B cell (primary cell): ENCODE data around the gene PLXDC1. TPM values are rescaled to one million over a fixed set of nuclear protein-coding genes. Genes with fewer than 3 reads are reported as not detected.

Experiments
- ATAC-seq: fragments of 200-7000 bp; cut with Tn5 transposase; one replicate; pipeline ENCODE4 v1.10.0; 2021; ENCODE audit warnings: low read depth, mild to moderate bottlenecking, moderate number of reproducible peaks, moderate library complexity
- CTCF ChIA-PET: fragments of 350-600 bp; sonication (Branson Sonifier 250); formaldehyde crosslinking; loops from one replicate; lab custom pipeline; 2021; ENCODE audit warnings: antibody characterized with exemption, inconsistent platforms; lab: Charles Lee
- POLR2A ChIA-PET: fragments of 350-600 bp; sonication (Branson Sonifier 250); formaldehyde crosslinking; loops from one replicate; lab custom pipeline; 2021; ENCODE audit warnings: antibody characterized with exemption; lab: Charles Lee
- DNase-seq: peaks from one replicate; pipeline ENCODE4 v3.0.0; 2013
- H2AFZ ChIP-seq: 2 replicates; pipeline ENCODE4 v1.6.1; 2012; ENCODE audit warnings: mild to moderate bottlenecking, low read depth, low read length; ENCODE audit not compliant: insufficient read depth, poor library complexity, severe bottlenecking
- H3K27ac ChIP-seq, 2 donors: 1 replicate in 1 of 2; 2 replicates in 1 of 2; pipeline ENCODE4 v1.5.1; 2012 to 2013; ENCODE audit warnings: low read length in 2 of 2, mild to moderate bottlenecking in 2 of 2, moderate library complexity in 1 of 2
- H3K27me3 ChIP-seq, 4 experiments: fragments of 200-600 bp in 1 of 4; sonication (generic) in 1 of 4; replicated peaks in 1 of 4; 1 replicate in 2 of 4; 2 replicates in 2 of 4; pipeline versions ENCODE4 v1.6.1 to v1.7.0; 2013 to 2016; ENCODE audit warnings: low read length in 3 of 4, mild to moderate bottlenecking in 2 of 4, mixed read lengths in 1 of 4, moderate library complexity in 1 of 4; ENCODE audit not compliant: insufficient read depth in 4 of 4, control insufficient read depth in 3 of 4; ENCODE audit errors: control extremely low read depth in 1 of 4
- H3K36me3 ChIP-seq, 2 experiments: replicated peaks in 1 of 2; 1 replicate in 1 of 2; 2 replicates in 1 of 2; pipeline versions ENCODE4 v1.6.1 to v1.7.1; 2013; ENCODE audit warnings: low read length in 1 of 2; ENCODE audit not compliant: insufficient read depth in 2 of 2, control insufficient read depth in 1 of 2; ENCODE audit errors: control extremely low read depth in 1 of 2, extremely low read depth in 1 of 2
- H3K4me1 ChIP-seq, 2 donors: fragments of 200-600 bp in 1 of 2; sonication (generic) in 1 of 2; 1 replicate in 1 of 2; 2 replicates in 1 of 2; pipeline versions ENCODE4 v1.5.1 to v1.6.1; 2013 to 2017; ENCODE audit warnings: low read length in 2 of 2; ENCODE audit not compliant: control insufficient read depth in 2 of 2, insufficient read depth in 2 of 2
- H3K4me2 ChIP-seq: replicated peaks from 2 replicates; pipeline ENCODE3; 2012; ENCODE audit warnings: mild to moderate bottlenecking, low read depth, low read length; ENCODE audit not compliant: poor library complexity, severe bottlenecking
- H3K4me3 ChIP-seq, 5 experiments: fragments of 200-600 bp in 1 of 5; sonication (generic) in 1 of 5; 1 replicate in 3 of 5; 2 replicates in 2 of 5; pipeline versions ENCODE4 v1.5.1 to v1.7.0; 2011 to 2016; ENCODE audit warnings: low read length in 4 of 5, mild to moderate bottlenecking in 4 of 5, low read depth in 2 of 5, control low read depth in 1 of 5, moderate library complexity in 1 of 5; ENCODE audit not compliant: insufficient read depth in 1 of 5; ENCODE audit errors: control extremely low read depth in 1 of 5, extremely low read depth in 1 of 5
- H3K79me2 ChIP-seq: fragments of 200-600 bp; sonication (generic); one replicate; pipeline ENCODE4 v1.6.0; 2016; ENCODE audit warnings: low read length; ENCODE audit not compliant: control insufficient read depth, insufficient read depth
- H3K9ac ChIP-seq: fragments of 200-600 bp; sonication (generic); 2 replicates; pipeline ENCODE4 v1.6.1; 2017; ENCODE audit warnings: mild to moderate bottlenecking, low read length, moderate library complexity
- H3K9me3 ChIP-seq, 3 donors: one replicate each; pipeline versions ENCODE4 v1.6.1 to v1.7.1; 2013; ENCODE audit warnings: low read length in 2 of 3; ENCODE audit not compliant: control insufficient read depth in 2 of 3, insufficient read depth in 1 of 3; ENCODE audit errors: control extremely low read depth in 1 of 3
- H4K20me1 ChIP-seq: 2 replicates; pipeline ENCODE4 v1.6.0; 2012; ENCODE audit warnings: mild to moderate bottlenecking, low read length; ENCODE audit not compliant: insufficient read depth, control insufficient read depth, poor library complexity, severe bottlenecking
- H3K27ac Mint-ChIP-seq: one replicate; pipeline ENCODE4 v1.8.0; 2021; ENCODE audit warnings: mixed read lengths
- H3K27me3 Mint-ChIP-seq: one replicate; pipeline ENCODE4 v1.8.0; 2021; ENCODE audit warnings: mixed read lengths
- H3K4me1 Mint-ChIP-seq: one replicate; pipeline ENCODE4 v1.8.0; 2021; ENCODE audit warnings: mixed read lengths
- H3K4me3 Mint-ChIP-seq: one replicate; pipeline ENCODE4 v1.8.0; 2021; ENCODE audit warnings: mixed read lengths
- H3K9me3 Mint-ChIP-seq: one replicate; pipeline ENCODE4 v1.8.0; 2022; ENCODE audit warnings: mixed read lengths; ENCODE audit not compliant: insufficient read depth
- CTCF ChIP-seq: fragments of 200-600 bp; IDR thresholded peaks from one replicate; pipeline ENCODE4 v1.8.0; 2022; ENCODE audit warnings: antibody characterized with exemption, mild to moderate bottlenecking
- EZH2 ChIP-seq: IDR thresholded peaks from 2 replicates; pipeline ENCODE4 v1.6.1; 2012; ENCODE audit warnings: borderline replicate concordance, low read depth, mild to moderate bottlenecking, moderate library complexity, low read length; ENCODE audit not compliant: insufficient read depth, poor library complexity, severe bottlenecking
- WGBS: methylation state at CpG from one replicate; pipeline ENCODE4 v1.1.5; 2013; ENCODE audit warnings: missing lambda C conversion rate; ENCODE audit not compliant: insufficient coverage; 5-methylcytosine and 5-hydroxymethylcytosine counted together
- intact Hi-C: fragments of 100-400 bp; cut with micrococcal nuclease; formaldehyde crosslinking; loops from one replicate; pipeline ENCODE4 v1.10.0; 2022
- polyA plus RNA-seq: library from polyadenylated mRNA; depleted of rRNA; stranded (reverse); fragments of >200 nt; gene quantifications from 2 replicates; pipeline ENCODE4 v1.2.3, GENCODE V29; 2012
- total RNA-seq, 2 donors: library from RNA; stranded (reverse); fragments of 120-200 nt in 1 of 2; gene quantifications; 1 replicate in 1 of 2; 2 replicates in 1 of 2; pipeline versions ENCODE4 v1.2.3 to v1.2.4, GENCODE V29; 2013 to 2022

PLXDC1 gene
- total and polyA plus RNA-seq, 2 donors (not counting 1 experiment from before 2014, with no cell fraction given), result 0.69 TPM; not detected in 1

GRCh38 chr17:39051001-39051585 lies 100.3 kb downstream of the PLXDC1 start:
- intact Hi-C loops, result no loop called here
- 76% methylated on average over 10 of the region's 12 CpGs for WGBS
- H3K27ac Mint-ChIP-seq, result no peak overlapping the region
- peaks cover 0 to 33% (median 21%) of the 10 kb centered on the region in 3 donors for H3K9me3 ChIP-seq
- peaks cover 22% of the 10 kb centered on the region for H3K27me3 Mint-ChIP-seq
- no peak overlapping the region for H3K4me3 Mint-ChIP-seq
- no peak overlapping the region for H3K9ac ChIP-seq
- DNase-seq, result no peak
- no peak for TF ChIP-seq CTCF
- TF ChIP-seq EZH2, result no peak
- no peaks in the 10 kb centered on the region for H3K4me1 Mint-ChIP-seq
- POLR2A ChIA-PET, result no interaction called here
- no peak overlapping the region for H3K27ac ChIP-seq
- ATAC-seq, result no peak
- peaks cover 8% of the 10 kb centered on the region for H3K9me3 Mint-ChIP-seq
- CTCF ChIA-PET, result no interaction called here
- no peak overlapping the region for H3K4me2 ChIP-seq
- H4K20me1 ChIP-seq, result no peaks in the 10 kb centered on the region
- H3K79me2 ChIP-seq, result no peaks in the 10 kb centered on the region
- no peaks in the 10 kb centered on the region for H3K4me1 ChIP-seq
- H3K36me3 ChIP-seq, result no peaks in the 10 kb centered on the region
- H3K4me3 ChIP-seq, result no peak overlapping the region
- peaks cover 0 to 3% (median 0%) of the 10 kb centered on the region in 4 experiments for H3K27me3 ChIP-seq
- H2AFZ ChIP-seq, result no peak overlapping the region

DNA sequence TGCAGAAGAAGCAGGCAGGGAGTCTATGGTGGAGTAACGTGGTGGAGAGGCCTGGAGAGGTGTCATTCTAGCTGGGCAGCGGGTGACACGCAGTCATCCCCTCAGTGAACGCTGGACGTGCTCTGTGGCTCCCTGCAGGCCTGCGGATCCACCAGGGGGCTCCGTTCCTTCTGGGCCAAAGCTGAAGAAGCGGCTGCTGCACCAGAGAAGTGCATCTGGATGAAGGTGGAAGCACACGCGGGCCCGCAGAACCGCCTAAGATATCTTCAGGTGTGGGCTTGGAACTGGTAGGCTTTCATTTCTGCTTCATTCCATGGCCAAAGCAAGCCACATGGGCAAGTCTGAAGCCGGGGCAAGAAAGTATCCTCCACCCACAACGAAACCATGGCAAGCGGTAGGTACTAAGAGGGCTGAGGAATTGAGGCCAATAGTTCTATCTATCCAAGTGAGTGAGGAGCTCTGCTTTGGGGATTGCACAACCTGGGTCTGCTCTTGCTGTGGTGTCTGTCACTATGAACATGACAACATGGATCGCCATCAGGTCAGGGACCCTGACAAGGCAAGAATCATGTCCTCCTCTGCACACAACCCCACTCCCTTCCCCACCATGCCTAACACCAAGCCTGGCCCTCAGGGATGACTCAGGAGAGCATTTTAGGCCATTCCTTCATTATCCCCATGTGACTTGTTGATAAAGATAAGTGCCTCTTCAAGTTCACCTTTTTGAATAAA lies 105.3 kb downstream of the PLXDC1 start:
- ChIA-PET CTCF (interaction anchor here (1.0 kb wide), 1 partner anchor 107 kb away, joined by 3 read pairs; no protein-coding TSS in a partner anchor), POLR2A (no interaction called here)
- H3K4me3 Mint-ChIP-seq, result no peak overlapping the region
- H3K27me3 ChIP-seq, result peaks cover 0 to 12% (median 0%) of the 10 kb centered on the region in 4 experiments
- peaks cover 16% of the 10 kb centered on the region for H3K27me3 Mint-ChIP-seq
- H3K9me3 Mint-ChIP-seq, result peaks cover 8% of the 10 kb centered on the region
- TF ChIP-seq CTCF (no peak), EZH2 (no peak)
- no peak for DNase-seq
- H3K79me2 ChIP-seq, result no peaks in the 10 kb centered on the region
- H3K4me3 ChIP-seq, result no peak overlapping the region
- H4K20me1 ChIP-seq, result no peaks in the 10 kb centered on the region
- 88% methylated on average over 12 of the region's 16 CpGs for WGBS
- no peak overlapping the region for H3K4me2 ChIP-seq
- no peaks in the 10 kb centered on the region for H3K4me1 Mint-ChIP-seq
- H3K9ac ChIP-seq, result no peak overlapping the region
- H3K27ac Mint-ChIP-seq, result no peak overlapping the region
- no peak overlapping the region for H3K27ac ChIP-seq
- no peak for ATAC-seq
- H3K9me3 ChIP-seq, result peaks cover 0 to 43% (median 21%) of the 10 kb centered on the region in 3 donors
- intact Hi-C loops, result no loop called here
- no peak overlapping the region for H2AFZ ChIP-seq
- H3K36me3 ChIP-seq, result no peaks in the 10 kb centered on the region
- H3K4me1 ChIP-seq, result no peaks in the 10 kb centered on the region
